ENCODE measurements around the gene ATP9B. TPM values are rescaled to one million over a fixed set of nuclear protein-coding genes. Genes with fewer than 3 reads are reported as not detected.
A peak's percentile ranks its signal among the peaks of the same experiment; 100 is the strongest.

Gene ATP9B, protein sequence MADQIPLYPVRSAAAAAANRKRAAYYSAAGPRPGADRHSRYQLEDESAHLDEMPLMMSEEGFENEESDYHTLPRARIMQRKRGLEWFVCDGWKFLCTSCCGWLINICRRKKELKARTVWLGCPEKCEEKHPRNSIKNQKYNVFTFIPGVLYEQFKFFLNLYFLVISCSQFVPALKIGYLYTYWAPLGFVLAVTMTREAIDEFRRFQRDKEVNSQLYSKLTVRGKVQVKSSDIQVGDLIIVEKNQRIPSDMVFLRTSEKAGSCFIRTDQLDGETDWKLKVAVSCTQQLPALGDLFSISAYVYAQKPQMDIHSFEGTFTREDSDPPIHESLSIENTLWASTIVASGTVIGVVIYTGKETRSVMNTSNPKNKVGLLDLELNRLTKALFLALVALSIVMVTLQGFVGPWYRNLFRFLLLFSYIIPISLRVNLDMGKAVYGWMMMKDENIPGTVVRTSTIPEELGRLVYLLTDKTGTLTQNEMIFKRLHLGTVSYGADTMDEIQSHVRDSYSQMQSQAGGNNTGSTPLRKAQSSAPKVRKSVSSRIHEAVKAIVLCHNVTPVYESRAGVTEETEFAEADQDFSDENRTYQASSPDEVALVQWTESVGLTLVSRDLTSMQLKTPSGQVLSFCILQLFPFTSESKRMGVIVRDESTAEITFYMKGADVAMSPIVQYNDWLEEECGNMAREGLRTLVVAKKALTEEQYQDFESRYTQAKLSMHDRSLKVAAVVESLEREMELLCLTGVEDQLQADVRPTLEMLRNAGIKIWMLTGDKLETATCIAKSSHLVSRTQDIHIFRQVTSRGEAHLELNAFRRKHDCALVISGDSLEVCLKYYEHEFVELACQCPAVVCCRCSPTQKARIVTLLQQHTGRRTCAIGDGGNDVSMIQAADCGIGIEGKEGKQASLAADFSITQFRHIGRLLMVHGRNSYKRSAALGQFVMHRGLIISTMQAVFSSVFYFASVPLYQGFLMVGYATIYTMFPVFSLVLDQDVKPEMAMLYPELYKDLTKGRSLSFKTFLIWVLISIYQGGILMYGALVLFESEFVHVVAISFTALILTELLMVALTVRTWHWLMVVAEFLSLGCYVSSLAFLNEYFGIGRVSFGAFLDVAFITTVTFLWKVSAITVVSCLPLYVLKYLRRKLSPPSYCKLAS
- total RNA-seq (10 to 100 TPM; 28.1 to 66.5 (median 36.0) TPM), polyA plus RNA-seq (10 to 100 TPM in 1 of 3 donors, 1 to 10 TPM in 2; 6.5 to 19.1 (median 8.4) TPM)

DNA sequence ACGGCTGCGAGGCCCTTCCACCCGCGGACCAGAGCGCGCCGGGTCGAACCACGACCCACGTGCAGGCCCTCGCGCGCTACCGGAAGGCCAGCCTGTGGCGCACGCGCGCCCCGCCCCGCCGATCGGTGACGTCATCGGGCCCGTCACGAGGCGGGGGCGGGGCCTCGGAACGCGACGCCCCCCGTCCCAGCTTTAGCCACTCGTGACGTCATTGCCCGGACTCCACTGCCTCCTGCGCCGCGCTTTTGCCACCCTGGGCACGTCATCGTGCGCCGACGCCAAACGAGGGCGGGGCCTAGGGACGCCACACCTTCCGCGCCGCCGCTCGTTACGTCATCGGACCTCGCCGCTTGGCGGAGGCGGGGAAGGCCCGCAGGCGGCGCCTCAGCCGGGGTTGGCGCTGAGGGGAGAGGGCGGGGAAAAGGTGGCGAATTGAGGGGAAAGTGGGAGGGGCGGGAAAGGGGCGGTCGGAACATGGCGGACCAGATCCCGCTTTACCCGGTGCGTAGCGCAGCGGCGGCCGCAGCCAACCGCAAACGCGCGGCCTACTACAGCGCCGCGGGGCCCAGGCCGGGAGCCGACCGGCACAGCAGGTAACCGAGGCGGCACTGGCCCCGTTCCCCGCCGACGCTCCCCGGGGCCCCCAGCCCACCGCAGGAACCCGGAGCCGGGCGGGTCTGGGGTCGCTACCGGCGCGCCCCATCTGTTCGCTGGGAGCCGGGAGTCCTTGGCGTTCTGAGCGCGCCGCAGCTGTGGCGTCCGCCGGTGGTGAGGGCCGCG is at the start of gene ATP9B:
ATP9B (plus strand) TSS at position 458 of the 780 bp plus-strand sequence; CDS start at position 475, 17 bp downstream.
- Histone ChIP-seq H3K4me1 (peaks cover 0 to 20% (median 13%) of the 10 kb centered on the region in 4 donors), H3K36me3 (no peaks in the 10 kb centered on the region), H3K9me3 (no peaks in the 10 kb centered on the region), H3K4me3 (peak within 1 kb of the TSS; percentile 91 to 100 (median 98)), H3K27ac (peak within 1 kb of the TSS; percentile 95 to 97 (median 96)), H3K27me3 (no peaks in the 10 kb centered on the region)
- intact Hi-C loops (cut with DNase I): loop anchor here (2.0 to 10.0 kb wide), 2 partner anchors 436 to 610 kb away; partner anchors contain the start of gene CTDP1
- DNase-seq: peak; percentile 99
- 0 to 1% methylated on average over 112 of the region's 112 CpGs for WGBS, 2 donors
- TF ChIP-seq EP300 (IDR thresholded peaks at IDR 0.05) (peak in 2 of 4 donors; percentile 3 to 89), POLR2A (IDR thresholded peaks at IDR 0.05) (no peak), POLR2AphosphoS5 (IDR thresholded peaks at IDR 0.05) (peak; percentile 79 to 85 (median 81))
- TF ChIP-seq, protein P1, sequence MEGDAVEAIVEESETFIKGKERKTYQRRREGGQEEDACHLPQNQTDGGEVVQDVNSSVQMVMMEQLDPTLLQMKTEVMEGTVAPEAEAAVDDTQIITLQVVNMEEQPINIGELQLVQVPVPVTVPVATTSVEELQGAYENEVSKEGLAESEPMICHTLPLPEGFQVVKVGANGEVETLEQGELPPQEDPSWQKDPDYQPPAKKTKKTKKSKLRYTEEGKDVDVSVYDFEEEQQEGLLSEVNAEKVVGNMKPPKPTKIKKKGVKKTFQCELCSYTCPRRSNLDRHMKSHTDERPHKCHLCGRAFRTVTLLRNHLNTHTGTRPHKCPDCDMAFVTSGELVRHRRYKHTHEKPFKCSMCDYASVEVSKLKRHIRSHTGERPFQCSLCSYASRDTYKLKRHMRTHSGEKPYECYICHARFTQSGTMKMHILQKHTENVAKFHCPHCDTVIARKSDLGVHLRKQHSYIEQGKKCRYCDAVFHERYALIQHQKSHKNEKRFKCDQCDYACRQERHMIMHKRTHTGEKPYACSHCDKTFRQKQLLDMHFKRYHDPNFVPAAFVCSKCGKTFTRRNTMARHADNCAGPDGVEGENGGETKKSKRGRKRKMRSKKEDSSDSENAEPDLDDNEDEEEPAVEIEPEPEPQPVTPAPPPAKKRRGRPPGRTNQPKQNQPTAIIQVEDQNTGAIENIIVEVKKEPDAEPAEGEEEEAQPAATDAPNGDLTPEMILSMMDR (IDR thresholded peaks at IDR 0.05): no peak

DNA sequence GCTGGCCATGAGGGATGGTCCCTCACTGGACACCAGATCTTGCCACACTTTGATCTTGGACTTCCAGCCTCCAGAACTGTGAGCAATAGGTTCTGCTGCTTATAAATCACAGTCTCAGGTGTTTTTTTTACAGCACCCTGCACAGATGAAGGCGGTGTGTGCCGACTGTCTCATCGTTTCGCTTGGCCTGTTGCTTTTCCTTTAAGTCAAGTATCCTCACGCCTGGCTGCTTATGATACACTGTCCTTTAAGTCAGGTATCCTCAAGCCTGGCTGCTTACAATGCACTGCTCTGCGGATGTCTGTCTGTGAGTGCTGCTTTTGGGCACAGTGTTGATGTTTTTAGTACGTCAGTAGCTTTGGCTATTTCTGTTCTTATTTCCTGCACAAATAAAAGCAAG is 49.3 kb upstream of the ATP9B start:
- H3K9me3 ChIP-seq: peaks cover 0 to 3% (median 0%) of the 10 kb centered on the region in 4 donors
- H3K4me1 ChIP-seq: no peaks in the 10 kb centered on the region
- intact Hi-C loops (cut with DNase I): no loop called here
- H3K36me3 ChIP-seq: no peaks in the 10 kb centered on the region
- no peak for DNase-seq
- no peak overlapping the region for H3K27ac ChIP-seq
- 62 to 76% methylated on average over 7 of the region's 7 CpGs for WGBS, 2 donors
- TF ChIP-seq, protein P1 (IDR thresholded peaks at IDR 0.05): no peak
- TF ChIP-seq EP300 (IDR thresholded peaks at IDR 0.05): no peak
- no peak for TF ChIP-seq POLR2AphosphoS5 (IDR thresholded peaks at IDR 0.05)
- TF ChIP-seq POLR2A (IDR thresholded peaks at IDR 0.05): no peak
- no peak overlapping the region for H3K4me3 ChIP-seq
- H3K27me3 ChIP-seq: peaks cover 0 to 15% (median 3%) of the 10 kb centered on the region in 3 donors

DNA sequence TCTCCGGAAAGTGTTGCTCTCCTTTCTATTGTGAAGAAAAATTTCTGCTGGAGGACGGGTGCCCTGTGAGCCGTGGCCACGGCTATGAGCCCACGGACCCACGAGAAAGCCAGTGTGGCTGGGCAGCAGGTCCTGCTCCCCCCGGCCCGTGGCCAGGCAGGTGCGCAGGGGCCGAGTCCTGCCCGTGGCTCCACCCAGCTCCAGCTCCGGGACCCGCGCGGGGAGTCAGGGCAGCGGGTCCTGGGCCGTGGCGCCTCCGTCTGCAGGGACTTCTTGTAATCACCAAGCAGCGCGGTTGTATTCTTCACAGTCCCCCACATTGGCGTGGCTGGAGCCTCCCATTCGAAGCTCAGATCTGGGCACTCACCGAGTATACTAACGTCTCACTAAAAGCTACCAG is 46.6 kb upstream of the ATP9B start:
- no peaks in the 10 kb centered on the region for H3K36me3 ChIP-seq
- H3K27me3 ChIP-seq: peaks cover 0 to 4% (median 0%) of the 10 kb centered on the region in 3 donors
- WGBS, 2 donors: 96 to 97% methylated on average over 25 of the region's 25 CpGs
- DNase-seq: no peak
- no peak overlapping the region for H3K4me3 ChIP-seq
- no peak overlapping the region for H3K27ac ChIP-seq
- intact Hi-C loops (cut with DNase I): no loop called here
- H3K9me3 ChIP-seq: peaks cover 0 to 3% (median 0%) of the 10 kb centered on the region in 4 donors
- TF ChIP-seq POLR2AphosphoS5 (IDR thresholded peaks at IDR 0.05) (no peak), POLR2A (IDR thresholded peaks at IDR 0.05) (no peak), EP300 (IDR thresholded peaks at IDR 0.05) (no peak)
- TF ChIP-seq, protein P1 (IDR thresholded peaks at IDR 0.05): no peak
- no peaks in the 10 kb centered on the region for H3K4me1 ChIP-seq

DNA sequence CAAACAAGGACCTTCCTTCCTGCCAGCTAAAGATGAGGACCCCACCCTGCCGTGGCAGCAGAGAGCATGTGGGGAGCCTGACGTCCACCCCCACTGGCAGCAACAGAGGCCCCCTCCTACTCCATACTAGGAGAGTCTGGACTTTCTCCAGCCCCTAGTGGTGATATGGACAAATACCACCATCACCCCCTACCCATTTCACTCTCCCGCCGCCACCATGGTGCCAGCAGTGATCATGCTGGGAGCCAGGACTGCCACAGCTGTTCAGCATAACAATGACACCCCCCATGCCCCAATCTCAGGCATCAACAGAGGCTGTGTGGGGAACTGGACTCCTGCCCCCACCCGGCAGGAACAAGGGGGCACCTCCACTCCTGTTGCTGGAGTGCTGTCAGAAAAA is 42.7 kb upstream of the ATP9B start:
- intact Hi-C loops (cut with DNase I): no loop called here
- Histone ChIP-seq H3K4me3 (no peak overlapping the region), H3K27ac (no peak overlapping the region), H3K27me3 (no peaks in the 10 kb centered on the region), H3K36me3 (no peaks in the 10 kb centered on the region), H3K9me3 (peaks cover 0 to 6% (median 4%) of the 10 kb centered on the region in 4 donors), H3K4me1 (no peaks in the 10 kb centered on the region)
- WGBS, 2 donors: 32 to 42% methylated on average over 5 of the region's 5 CpGs
- DNase-seq: no peak
- TF ChIP-seq, protein P1 (IDR thresholded peaks at IDR 0.05): no peak
- TF ChIP-seq EP300 (IDR thresholded peaks at IDR 0.05) (no peak), POLR2AphosphoS5 (IDR thresholded peaks at IDR 0.05) (no peak), POLR2A (IDR thresholded peaks at IDR 0.05) (no peak)

All from sigmoid colon (tissue), 7 donors.